Right ventricle myocardium superior (tissue), 1 donor: ENCODE results near the gene MEF2B. TPM values are rescaled to one million over a fixed set of nuclear protein-coding genes. Genes with fewer than 3 reads are reported as not detected.
"Not testable (repeated sequence)": the region's sequence is repeated elsewhere in the genome, so short reads cannot be mapped to it uniquely, and the experiment has no call there.

ENCODE experiments used
- ATAC-seq: fragments of 200-7000 bp; cut with Tn5 transposase; one replicate; pipeline ENCODE4 v1.9.1; 2020; ENCODE audit warnings: mild to moderate bottlenecking; ENCODE audit not compliant: poor library complexity
- DNase-seq: peaks from one replicate; pipeline ENCODE4 v3.0.0-alpha.2; 2020
- intact Hi-C: fragments of 100-400 bp; cut with DNase I; formaldehyde crosslinking; loops from one replicate; pipeline ENCODE4 v1.11.2; 2022
- total RNA-seq: library from RNA; stranded (reverse); fragmentation: NEBNext Ultra II Directional; extraction: Animal tissue kit (Norgen Biotek cat#: 25700); gene quantifications from one replicate; pipeline ENCODE4 v1.2.1, GENCODE V29; 2021
- donor health status: DM: no; HTN: yes; CAD: no; lungs with severe emphysema.

The MEF2B gene
- total RNA-seq, 1 donor from 2014 or later = 0.83 TPM

DNA sequence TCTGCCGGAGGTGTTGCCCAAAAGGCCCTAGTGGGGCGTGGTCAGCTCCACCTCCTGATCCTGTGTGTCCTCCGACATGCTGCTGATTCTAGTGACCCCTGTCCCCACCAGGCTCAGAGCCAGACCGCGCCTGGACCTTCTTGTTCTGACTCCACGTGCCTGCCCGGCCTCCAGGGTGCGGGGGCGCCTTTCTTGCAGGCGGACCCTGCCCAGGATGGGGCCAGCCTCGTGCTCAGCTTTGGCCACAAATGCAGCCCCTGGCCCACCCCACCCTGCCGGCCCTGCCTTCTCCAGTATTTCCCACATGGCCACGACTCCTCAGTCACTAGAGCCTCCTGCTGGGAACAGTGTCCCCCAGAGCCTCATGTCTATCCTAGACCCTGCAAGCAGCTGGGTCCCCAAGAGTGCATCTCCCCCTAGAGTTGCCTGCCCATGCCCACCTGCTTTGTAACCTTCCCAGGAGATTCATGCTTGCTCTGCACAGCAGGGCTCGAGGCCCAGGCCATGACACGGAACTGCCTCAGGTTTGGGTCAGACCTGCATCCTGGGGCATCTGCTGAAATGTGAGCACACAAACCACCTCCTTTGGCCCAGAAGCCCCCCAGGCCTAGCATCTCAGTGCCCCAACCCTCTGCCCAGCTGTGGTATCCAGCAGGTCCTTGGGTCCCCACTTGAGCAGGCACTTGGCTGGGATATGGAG lies 58.8 kb downstream of the MEF2B start:
- intact Hi-C loops = no loop called here
- DNase-seq = no peak
- peak; percentile 5 for ATAC-seq

DNA sequence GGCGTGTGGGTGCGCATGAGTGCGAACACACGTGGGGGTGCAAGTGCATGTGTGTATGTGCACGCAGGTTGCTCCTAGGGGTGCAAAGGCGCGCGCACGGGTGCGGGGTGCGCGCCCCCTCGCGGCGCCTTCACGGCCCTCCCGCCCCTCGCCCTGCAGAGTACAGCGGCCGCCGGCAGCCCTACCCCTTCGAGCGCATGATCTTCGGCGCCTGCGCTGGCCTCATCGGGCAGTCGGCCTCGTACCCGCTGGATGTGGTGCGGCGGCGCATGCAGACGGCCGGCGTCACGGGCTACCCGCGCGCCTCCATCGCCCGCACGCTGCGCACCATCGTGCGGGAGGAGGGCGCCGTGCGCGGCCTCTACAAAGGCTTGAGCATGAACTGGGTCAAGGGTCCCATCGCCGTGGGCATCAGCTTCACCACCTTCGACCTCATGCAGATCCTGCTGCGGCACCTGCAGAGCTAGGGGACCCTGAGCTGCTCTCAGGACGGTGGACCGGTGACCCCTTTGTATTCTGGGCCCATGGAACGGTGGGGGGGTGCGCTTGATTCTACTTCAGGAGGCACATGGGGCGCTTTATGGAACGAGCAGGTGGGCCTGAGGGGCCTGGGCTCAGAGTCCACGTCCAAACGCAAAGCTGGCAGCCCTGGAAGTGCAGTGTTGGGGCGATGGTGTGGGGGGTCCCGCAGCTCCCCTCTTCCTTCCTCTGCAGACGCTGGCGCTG lies 59.5 kb downstream of the MEF2B start:
- intact Hi-C loops = no loop called here
- peak; percentile 25 for ATAC-seq
- no peak for DNase-seq

DNA sequence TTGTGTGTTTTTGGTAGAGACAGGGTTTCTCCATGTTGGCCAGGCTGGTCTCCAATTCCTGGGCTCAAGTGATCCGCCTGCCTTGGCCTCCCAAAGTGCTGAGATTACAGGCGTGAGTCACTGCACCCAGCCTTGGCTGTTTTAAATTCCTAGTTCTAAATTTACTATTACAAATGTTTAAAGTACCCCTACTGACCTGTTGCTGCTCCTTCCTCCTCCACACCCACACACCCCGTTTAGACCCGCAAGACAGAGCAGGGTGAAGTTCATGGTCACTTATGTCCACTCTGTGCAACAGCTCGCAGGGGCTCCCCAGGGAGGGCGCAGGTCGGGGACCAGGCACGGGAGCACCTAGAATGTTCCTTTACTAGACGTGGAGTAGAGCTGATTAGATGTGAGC lies 60.5 kb downstream of the MEF2B start:
- ATAC-seq (no peak), DNase-seq (no peak)
- intact Hi-C loops = no loop called here

DNA sequence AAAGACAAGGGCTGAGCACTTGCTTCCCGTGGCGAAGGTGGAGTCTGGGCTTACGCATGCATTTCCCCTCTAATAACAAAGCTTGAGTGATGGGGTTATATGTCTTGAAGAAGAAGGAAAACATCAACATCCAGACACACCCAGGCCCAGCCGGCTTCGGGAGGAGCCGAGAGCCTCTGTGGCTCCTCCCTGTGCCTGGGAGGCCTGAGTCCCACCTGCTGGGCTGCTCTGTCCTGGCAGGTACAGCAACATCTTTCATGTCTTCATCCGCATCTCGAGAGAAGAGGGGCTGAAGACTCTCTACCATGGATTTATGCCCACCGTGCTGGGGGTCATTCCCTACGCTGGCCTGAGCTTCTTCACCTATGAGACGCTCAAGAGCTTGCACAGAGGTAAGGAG lies 62.4 kb downstream of the MEF2B start:
- intact Hi-C loops = no loop called here
- ATAC-seq (no peak), DNase-seq (no peak)

DNA sequence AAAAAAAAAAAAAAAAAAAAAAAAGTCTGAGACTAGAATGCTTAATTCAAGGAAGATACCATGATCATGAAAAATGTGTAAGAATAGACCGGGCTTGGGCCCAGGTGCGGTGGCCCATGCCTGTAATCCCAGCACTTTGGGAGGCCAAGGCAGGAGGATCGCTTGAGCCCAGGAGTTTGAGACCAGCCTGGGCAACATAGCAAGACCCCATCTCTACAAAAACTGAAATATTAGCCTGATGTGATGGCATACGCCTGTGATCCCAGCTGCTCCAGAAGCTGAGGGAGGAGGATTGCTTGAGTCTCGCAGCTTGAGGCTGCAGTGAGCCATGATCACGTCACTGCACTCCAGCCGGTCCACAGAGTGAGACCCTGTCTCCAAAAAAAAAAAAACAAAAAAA lies 63.1 kb downstream of the MEF2B start:
- intact Hi-C loops, DNase-seq, ATAC-seq: not testable (repeated sequence)

DNA sequence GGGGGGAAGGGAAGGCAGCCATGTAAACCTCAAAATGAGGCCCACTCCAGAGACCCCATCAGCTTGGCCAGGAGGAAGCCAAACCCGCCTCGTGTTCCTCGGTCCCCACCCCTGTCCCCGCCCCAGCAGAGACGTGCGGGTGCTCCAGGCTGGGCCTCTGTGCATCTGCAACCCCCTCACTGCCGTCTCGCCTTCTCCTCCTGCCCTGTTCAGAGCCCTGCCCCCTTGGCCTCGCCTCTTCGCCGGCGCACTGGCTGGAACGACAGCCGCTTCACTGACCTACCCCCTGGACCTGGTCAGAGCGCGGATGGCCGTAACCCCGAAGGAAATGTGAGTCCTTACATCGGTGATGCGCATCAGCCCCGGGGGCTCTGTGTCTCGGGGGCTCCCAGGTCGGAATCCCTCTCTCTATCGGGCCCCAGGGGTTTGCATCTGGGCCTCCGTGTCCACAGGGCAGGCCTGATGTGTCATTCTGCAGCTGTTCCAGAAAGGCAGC lies 64.0 kb downstream of the MEF2B start:
- ATAC-seq (peak; percentile 44), DNase-seq (peak; percentile 51)

DNA sequence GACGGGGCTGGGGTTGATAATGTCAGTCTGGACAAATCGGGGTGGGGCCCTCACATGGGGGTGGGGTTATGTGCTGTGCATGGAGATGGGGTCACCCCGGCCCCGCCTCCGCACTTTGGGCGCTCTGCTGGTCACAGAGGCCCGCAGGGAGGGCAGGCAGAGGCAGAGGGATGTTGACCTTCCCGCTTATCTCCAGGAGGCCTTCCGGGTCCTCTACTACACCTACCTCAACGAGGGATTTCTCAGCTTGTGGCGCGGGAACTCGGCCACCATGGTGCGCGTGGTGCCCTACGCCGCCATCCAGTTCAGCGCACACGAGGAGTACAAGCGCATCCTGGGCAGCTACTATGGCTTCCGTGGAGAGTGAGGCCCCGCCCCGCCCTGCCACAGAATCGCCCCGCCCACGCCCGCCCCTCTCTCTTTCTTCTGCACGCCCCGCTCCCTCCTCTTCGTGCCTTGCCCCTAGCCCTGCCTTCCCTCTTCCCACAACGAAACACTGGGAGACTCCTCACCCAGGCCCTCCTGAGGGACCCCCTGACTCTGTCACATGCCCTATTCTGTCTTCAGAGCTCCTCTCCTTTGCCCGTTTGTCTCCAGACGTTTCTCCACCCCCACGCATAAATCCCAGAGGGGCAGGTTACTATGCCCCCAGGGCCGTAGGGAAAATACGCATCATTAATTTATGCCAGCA lies 64.6 kb downstream of the MEF2B start:
- intact Hi-C loops = no loop called here
- DNase-seq (peak; percentile 80), ATAC-seq (peak; percentile 87)

More for the DNA sequence above, 64.0 kb downstream of the MEF2B start:
- intact Hi-C loops = no loop called here

DNA sequence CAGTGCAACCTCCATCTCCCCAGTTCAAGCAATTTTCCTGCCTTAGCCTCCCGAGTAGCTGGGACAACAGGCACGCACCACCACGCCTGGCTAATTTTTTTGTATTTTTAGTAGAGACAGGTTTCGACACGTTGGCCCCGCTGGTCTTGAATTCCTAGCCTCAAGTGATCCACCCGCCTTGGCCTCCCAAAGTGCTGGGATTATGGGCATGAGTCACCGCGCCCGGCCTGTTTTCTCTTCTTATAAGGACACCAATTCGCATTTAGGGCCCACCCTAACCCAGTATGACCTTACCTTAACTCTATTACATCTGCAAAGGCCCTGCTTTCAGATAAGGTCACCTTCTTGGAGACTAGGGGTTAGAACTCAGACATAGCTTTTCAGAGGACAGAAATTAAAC lies 66.9 kb downstream of the MEF2B start:
- DNase-seq (no peak), ATAC-seq (no peak)
- intact Hi-C loops = no loop called here

DNA sequence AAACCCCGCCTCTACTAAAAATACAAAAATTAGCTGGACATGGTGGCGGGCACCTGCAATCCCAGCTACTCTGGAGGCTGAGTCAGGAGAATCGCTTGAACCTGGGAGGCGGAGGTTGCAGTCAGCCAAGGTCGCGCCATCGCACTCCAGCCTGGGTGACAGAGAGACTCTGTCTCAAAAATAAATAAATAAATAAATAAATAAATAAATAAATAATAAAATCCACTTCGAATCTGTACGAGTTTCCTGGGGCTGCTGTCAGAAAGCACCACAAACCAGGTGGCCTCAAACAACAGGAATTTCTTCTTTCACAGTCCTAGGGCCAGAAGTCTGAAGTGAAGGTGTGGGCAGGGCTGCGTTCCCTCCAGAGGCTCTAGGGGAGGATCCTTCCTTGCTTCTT lies 67.5 kb downstream of the MEF2B start:
- intact Hi-C loops, ATAC-seq, DNase-seq: not testable (repeated sequence)

DNA sequence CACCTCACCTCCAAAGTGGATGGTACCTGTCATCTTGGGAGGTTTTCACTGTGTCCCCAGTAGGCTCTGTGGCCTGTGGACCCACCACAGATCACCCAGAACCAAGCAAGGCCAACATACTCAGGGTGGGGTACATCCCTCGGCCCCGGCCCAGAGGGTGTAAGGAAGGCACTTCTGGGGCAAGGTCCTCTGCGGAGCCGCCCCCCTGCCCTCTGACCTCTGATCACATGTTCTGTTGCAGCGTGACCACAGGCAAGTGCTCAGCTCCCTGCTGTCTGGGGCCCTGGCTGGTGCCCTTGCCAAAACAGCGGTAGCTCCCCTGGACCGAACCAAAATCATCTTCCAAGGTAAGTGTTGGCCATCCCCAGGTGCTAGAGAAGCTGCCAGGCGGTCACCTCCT lies 68.5 kb downstream of the MEF2B start:
- ATAC-seq (no peak), DNase-seq (no peak)
- intact Hi-C loops = no loop called here

DNA sequence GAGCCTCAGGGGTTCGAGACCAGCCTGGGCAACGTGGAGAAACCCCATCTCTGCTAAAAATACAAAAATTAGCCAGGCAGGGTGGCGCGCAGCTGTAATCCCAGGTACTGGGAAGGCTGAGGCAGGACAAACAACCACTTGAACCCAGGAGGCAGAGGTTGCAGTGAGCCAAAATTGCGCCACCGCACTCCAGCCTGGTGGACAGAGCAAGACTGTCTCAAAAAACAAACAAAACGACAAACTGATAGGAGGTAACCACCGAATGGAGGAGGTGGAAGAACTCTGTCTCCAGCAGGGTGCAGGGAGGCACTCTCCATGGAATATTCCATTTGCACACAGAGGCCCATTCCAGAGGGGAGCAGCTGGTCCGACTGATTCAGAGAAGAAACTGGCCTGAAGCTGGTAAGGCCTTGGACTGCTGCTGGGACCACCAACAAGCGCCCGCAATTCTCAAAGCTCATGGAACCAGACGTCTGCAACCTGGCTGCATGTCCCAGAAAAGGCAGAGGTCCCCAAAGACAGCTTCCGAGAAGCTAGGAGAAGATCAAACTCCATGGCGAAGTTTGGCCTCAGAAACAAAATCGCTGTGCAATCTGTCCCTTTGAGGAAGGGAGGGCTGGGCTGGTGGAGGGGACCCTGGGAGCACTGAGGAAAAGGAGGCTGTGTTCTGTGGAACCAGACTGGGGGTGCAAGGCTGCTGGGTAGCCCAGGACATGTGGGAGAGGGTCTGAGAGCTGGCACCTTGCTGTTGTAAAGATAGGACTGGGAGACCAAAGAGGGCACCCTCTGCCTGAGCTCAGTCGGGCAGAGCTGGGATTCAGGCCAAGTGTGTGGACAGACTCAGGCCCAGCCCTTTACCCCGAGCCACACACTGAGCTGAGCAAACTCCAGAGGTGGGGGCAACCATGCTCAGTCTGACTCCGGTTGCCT lies 71.1 kb downstream of the MEF2B start:
- no peak for DNase-seq
- ATAC-seq = peak; percentile 75
- intact Hi-C loops = no loop called here

DNA sequence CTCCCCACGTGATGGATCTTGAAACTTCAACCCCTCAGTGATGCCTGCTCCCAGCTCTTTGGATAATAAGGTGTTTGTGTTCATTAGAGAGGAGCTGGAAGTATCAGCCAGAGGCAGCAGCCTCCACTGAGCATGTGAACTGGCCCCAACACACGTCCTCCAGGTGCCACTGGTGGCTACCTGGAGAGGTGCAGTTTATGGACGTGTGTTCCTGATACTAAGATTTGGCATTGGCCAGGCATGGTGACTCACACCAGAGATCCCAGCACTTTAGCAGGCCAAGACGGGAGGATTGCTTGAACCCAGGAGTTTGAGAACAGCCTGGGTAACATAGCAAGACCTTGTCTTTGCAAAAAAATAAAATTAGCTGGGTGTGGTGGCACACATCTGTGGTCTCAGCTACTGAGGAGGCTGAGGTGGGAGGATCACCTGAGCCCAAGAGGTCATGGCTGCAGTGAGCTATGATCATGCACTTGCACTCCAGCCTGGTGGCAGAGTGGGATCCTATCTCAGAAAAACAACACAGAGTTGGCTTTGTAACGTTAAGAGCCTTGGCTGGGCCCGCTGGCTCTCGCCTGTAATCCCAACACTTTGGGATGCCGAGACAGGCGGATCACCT lies 71.9 kb downstream of the MEF2B start:
- DNase-seq = no peak
- ATAC-seq = no peak

DNA sequence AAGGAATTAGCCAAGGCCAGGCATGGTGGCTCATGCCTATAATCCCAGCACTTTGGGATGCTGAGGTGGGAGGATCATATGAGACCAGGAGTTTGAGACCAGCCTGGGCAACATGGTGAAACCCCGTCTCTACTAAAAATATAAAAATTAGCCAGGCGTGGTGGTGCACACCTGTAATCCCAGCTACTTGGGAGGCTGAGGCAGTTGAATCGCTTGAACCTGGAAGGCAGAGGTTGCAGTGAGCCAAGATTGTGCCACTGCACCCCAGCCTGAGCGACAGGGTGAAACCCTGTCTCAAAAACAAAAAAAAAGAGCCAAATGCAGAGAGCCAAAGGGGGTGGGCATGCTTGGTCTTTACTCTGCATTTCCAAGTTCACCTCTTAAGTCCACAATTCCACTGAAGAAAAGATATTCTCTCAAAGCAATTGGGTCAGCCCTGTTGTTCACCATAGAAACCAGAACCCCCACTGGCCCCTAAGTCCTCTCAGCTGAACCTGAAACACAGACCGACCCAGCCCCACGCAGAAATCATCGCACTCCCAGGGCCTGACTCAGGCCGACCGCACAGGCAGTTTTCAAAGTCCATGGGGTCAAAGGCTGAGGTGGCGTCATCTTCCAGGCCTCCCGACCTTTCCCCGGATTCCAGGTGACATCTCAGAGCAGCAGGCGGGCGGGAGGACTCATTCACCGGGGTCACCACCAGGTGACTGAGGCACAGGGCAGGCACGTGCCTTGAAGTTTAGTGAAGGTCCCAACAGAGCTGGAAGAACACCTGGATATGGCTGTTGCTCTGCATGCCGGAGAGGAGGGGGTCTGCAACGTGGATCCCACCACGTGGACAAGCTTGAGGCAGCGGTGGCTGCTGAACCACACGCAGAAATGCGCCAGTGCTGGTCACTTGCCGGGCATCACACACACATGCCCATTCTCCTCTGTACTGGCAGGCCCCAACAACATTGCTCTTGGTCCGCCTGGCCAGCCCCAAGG lies 73.1 kb downstream of the MEF2B start:
- ATAC-seq (no peak), DNase-seq (no peak)
- intact Hi-C loops = no loop called here

More for the DNA sequence above, 71.9 kb downstream of the MEF2B start:
- intact Hi-C loops = no loop called here

DNA sequence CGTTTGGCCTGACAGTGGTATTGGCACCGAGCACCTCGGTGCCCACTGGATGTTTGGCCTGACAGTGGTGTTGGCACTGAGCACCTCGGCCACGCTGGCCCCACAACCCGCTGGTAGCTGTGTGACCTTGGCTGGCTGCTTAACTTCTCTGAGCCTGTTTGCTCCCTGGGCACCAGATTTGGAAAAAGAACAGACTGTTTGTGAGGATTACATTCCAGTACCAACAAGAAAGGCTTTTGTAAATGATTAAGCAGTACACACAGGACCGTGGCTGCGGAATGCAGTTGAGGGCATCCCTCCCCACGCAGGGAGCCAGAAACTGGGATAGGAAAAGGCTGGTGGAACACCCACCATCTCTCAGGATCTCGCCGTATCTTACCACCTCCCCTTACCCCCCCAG lies 74.4 kb downstream of the MEF2B start:
- ATAC-seq = no peak
- no peak for DNase-seq
- intact Hi-C loops = no loop called here
